HG03354 (cell line): Measurements from ENCODE around the gene FLYWCH1.
A peak's percentile ranks its signal among the peaks of the same experiment; 100 is the strongest.
"Not testable (repeated sequence)": the region's sequence is repeated elsewhere in the genome, so short reads cannot be mapped to it uniquely, and the experiment has no call there.

Experiments
- ATAC-seq: cut with Tn5 transposase; IDR thresholded peaks from one replicate; pipeline ENCODE4 v1.9.1; 2021; ENCODE audit warnings: mild to moderate bottlenecking; ENCODE audit not compliant: unreplicated experiment, poor library complexity, severe bottlenecking

Gene FLYWCH1

DNA sequence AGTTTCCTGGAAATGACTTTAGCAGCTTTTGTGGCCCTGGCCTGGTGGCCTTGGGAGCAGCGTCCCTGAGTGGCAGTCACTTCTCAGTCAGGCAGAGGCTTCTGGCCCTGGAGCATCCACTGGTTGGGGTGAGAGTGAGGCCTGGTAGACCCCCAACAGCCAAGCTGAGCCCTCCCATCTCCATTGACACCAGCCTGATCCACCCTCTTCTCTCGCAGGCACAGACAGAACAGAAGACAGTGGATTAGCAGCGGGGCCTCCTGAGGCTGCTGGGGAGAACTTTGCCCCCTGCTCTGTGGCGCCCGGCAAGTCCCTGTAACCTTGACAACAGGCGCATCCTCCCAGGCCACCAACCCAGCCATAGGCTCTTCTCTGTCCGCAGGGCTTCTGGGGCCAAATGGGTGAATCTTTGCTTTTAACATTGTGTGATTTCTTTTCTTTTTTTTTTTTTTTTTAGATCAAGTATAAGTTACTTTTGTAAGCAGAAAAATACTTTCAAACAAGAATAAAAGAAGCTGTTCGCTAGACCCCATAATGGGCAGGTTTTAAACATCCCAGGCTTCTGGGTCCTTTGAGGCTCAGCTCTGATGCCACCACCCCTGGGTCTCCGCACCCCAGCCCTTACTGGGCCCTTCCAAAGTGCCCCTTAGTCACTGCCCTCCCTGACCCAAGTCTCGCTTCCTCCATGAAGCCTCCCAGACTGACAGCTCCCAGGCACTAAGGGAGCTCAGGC, 12.7 kb upstream of the FLYWCH1 start:
- ATAC-seq = no peak

DNA sequence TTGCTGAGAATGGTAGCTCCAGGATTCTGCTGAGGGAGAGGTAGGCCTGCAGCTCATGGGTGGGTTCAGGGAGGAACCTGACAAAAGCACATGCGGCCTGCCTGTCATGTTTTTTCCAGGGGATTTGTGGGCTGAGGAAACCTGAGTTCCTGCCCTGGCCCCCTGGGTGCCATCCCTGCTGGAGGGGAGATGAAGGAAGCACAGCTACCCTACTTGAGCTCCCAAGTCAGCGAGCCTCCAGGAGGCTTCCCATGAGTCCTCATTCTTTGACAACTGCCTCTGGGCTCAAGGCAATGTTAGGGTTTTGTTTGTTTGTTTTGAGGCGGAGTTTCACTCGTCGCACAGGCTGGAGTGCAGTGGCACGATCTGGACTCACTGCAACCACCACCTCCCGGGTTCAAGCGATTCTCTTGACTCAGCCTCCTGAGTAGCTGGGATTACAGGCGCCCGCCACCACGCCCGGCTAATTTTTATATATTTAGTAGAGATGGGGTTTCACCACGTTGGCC, 12.1 kb upstream of the FLYWCH1 start:
- no peak for ATAC-seq

DNA sequence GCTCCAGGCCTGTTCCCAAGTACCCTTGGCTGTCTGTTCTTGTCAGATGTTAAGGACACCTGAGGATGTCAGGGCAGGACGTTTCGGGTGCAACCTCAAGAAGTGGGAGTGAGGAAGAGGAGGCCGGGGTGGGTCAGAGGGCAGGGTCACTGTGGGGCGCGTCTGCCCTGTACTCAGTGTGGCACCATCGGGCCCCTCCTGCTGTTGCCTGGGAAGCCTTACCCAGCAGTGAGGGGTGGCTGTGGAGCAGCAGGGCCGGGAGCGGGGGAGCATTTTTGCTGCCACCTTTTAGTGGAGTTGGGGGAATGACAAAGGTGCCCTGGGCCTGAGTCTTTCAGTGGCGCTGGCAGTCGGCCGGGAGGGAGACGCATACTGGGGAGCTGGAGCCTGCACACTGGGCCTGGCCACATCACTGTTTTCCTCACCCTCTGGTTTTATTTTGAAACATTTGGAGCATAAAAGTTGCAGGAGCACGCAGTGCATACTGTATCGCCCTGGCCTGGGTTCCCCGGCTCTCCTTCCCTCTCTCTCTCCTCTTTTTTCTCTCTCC, 11.1 kb upstream of the FLYWCH1 start:
- ATAC-seq = no peak

DNA sequence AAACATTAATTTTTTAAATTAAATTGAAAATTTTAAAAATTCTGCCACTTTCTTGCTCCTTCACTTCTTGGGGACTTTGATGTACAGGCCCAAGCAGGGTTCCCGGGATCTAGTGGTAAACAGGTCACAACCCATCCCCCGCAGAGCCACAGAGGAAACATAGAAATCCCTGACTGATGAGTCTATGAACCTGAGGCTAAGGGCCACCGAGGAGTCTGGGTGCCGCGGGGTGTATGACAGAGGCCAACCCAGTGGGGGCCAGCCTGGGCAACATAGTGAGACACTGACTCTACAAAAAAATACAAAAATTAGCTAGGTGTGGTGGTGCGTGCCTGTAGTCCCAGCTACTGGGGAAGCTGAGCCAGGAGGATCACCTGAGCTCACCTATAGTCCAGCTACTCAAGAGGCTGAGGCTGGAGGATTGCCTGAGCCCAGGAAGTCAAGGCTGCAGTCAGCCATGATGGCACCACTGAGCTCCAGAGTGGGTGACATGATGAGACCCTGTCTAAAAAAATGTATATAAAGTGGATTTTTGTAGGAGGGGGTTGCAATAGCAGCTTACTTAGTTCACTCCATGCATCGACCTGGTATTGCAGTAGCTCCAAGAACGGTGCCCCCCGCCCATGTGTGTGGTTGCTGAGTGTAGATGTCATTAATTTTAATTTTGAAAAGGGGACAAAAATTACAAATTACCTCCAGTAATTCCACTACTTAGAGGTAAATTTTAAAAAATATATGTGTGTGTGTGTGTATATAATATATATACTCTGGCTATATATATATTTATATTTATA, 9.2 kb upstream of the FLYWCH1 start:
- no peak for ATAC-seq

DNA sequence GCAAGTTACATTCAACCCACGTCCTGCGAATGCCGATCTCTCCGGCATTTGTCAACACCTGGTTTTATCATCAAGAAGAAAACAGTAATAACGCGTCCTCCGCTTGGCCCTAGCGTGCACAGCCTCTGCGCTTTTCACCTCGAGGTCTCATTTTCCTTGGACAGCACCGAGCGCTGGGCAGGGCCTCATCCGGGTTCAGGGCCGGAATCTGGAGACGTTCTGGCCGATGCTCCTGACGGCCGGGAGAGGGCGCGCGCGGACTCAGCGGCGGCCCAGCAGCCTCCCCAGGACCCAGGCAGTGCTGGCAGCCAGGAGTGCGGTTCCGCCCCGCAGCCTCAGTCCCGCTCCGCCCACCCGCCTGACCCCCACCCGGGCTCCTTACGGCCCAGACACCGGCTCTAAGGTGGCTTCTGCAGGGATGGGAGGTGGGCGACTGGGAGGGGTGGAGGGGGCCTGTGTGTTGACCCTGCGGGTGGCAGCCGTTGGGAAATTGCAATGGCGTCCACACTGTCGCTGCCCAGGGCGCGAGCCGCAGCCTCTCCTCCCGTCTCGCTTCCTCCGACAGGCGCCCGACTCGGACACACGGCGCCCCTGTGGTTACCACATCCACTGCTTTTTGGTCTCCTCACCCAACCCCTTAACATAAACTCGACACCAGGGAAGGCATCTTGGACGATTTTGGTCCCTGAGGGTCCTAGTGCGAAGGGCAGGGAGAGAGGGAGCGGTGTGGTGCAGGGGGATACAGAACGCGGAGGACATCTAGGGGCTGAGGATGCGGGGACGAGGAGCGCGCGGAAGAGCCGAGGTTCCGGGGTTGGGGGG, 7.4 kb upstream of the FLYWCH1 start:
- peak; percentile 60 for ATAC-seq

DNA sequence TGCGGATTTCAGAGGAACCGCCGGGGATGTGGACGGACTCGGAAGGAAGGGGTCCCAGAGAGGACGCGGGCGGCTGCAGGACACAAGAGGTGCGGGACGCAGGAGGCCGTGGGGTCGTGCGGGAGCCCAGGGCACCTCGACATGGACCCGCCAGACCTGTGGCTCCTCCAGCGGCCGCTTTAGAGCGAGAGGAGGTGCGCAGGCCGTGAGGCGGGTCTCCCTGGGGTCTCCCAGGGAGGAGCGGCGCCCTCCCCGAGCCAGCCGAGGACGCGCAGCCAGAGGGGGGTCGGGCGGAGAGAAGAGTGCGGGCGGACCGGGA, 6.8 kb upstream of the FLYWCH1 start:
- ATAC-seq = peak; percentile 17

DNA sequence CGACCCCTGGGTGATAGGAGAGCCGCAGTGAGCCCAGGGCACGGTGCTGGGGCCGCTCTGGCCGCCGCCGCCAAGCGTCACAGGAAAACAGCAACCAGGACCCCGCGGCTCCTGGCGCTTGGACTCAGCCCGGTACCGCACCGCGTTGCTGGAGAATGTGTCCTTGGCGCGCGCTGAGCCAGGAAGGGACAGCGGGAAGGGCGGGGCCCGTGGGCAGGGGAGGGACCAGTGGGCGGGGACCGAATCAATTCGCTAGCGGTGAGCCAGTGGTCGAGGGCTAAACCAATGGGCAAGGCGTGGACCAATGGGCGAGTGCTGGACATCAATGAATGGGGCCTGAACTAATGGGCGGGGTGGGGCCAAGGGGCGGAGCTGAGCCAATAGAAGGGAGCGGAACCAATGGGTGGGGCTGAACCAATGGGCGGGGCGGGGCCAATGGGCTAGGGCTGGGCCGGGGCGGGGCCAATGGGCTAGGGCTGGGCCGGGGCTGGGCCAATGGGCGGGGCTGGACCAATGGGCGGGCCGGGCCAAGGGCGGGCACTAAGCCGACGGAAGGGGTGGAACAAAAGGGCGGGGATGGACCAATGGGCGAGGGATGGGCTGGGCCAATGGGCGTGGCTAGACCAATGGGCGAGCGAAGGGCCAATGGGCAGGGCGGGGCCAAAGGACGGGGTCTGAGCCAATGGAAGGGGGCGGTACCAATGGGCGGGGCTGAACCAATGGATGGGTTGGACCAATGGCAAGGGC, 6.3 kb upstream of the FLYWCH1 start:
- ATAC-seq = peak; percentile 71

DNA sequence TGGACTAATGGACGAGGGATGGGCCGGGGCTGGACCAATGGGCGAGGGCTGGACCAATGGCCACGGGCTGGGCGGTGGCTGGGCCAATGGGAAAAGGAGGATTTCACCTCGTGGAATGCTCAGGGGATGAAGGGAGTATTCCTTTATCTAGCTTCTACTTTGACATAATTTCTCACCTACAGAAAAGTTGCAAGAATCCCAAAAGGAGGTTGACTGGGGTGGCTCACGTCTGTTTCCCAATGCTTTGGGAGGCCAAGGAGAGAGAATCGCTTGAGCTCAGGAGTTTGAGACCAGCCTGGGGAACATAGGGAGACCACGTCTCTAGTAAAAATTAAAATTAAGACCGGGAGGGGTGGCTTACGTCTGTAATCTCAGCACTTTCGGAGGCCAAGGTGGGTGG, 5.7 kb upstream of the FLYWCH1 start:
- ATAC-seq = no peak

DNA sequence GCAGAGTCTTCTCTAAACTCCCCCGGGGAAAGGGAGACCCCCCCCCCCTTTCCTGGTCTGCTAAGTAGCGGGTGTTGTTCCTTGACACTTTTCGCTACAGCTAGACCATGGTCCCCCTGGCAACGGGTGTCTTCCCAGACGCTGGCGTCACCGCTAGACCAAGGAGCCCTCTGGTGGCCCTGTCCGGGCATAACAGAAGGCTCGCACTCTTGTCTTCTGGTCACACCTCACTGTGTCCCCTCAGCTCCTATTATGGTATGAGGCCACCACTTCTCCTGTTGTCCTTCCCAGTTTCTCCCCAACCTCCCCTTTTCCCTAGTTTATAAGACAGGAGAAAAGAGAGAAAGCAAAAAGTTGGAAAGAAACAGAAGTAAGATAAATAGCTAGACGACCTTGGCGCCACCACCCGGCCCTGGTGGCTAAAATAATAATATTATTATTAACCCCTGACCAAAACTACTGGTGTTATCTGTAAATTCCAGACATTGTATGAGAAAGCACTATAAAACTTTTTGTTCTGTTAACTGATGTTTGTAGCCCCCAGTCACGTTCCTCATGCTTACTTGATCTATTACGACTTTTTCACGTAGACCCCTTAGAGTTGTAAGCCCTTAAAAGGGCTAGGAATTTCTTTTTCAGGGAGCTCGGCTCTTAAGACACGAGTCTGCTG, 4.5 kb upstream of the FLYWCH1 start:
- not testable (repeated sequence) for ATAC-seq

DNA sequence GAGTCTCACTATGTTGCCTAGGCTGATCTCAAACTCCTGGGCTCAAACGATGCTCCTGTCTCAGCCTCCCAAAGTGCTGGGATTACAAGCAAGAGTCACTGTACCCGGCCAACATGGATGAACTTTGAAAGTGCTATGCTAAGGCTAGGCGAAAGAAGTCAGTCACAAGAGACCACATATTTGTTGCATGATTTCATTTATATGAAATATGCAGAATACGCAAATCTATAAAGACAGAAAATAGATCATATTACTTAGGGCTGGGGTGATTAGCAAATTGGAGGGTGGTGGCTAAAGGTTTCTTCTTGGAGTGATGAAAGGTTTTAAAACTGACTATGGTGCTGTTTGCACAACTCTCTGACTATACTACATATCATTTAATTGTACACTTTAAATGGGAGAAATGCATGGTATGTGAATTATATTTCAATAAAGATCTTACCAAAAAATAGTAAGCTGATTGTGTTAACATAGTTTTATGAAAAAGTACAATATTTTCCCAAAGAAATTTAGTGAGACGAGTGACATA, 1.2 kb upstream of the FLYWCH1 start:
- ATAC-seq = no peak

DNA sequence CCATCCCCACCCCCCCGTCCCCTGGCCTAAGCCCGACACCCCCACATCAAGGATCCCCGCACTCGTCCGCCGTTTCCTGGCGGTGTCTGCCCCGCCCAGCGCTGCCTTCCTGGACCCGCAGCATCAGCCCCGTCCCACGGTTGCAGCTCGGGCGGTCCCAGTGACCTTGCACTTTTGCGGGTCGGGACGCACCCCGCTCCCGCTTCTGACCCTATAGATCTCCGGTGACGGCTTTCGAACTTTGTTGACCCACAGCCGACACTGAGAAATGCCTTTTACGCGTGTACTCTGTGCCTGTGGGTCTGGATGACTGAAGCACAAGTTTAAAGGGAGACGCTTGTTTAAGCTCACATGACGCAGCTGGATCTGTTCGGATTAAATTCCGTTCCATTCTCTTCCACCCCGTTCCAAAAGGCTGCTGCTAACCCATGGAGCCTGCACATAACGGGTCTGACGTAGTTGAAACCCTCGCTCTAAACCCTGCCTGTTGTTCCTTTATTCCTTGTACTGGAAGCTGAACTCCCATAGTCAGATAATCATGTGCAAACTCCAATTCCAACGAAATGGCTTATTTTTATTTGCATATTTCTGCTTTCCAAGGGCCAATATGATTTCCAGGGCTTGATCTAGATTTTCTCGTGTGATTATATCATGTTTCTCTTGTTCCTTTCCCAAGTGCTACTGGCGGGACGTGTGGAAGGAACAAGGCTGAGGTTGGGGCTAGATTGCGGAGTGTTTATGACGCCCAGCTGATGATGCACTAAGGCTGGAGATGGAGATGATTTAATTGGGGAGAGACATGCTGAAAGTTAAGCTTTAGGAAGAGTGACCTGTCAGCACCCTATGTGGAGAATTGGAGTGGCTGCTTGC, 834 bp downstream of the FLYWCH1 start:
- peak; percentile 27 for ATAC-seq

DNA sequence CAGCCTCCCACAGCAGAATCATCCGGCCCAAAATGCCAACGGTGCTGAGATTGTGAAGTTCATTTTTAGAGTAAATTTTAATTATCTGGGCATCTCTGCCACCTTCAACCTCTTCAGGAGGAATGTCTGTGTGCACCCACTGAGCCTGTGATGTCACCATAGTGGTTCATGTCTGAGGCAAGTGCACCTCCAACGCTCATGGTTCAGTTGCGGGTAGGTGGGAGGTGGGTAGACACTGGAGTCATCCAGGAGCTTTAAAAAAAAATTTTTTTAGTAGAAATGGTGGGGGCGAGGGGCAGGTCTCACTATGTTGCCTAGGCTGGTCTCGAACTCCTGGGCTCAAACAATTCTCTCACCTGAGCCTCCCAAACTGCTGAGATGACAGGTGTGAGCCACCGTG, 1.9 kb downstream of the FLYWCH1 start:
- ATAC-seq = no peak

DNA sequence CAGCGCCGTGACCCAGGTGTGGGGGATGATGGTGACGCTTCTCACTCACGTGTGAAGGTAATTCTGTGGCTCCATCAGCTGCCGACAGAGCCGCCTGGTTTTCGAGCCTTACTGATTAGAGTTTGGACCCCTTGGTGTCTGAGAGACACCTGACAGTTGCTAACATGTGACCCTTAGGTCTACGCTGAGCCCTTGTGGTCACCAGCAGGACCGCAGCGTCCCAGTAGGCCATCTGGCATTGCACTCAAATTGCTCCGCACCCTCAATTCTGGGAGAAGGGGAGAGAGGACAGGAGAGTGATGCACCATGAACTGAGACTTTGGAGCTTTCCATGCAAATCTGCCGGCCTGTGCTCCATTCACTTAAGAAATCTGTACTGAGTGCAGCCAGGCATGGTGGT, 2.5 kb downstream of the FLYWCH1 start:
- ATAC-seq = no peak

DNA sequence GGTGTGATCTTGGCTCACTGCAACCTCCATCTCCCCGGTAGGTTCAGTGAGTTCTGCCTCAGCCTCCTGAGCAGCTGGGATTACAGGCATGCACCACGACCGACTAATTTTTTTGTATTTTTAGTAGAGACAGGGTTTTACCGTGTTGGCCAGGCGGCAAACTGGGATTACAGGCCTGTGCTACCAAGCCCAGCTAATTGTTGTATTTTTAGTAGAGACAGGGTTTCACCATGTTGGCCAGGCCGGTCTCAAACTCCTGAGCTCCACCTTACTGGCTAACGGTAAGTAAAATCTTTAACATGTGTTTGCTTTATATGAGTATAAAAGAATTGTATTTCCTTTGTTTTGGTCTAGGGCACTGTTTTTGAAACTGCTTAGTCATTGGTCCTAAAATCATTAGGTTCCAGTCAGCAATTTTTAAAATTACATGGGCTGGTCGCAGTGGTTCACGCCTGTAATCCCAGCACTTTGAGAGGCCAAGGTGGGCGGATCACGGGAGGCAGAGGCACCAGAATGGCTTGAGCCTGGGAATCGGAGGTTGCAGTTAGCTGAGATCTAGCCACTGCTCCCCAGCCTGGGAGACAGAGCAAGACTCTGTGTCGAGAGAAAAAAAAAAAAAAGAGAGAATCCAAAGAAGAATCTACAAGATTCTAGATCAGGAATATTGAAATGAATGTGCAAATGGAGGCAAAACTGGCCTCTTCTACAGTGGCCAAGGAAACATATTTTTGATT, 3.6 kb downstream of the FLYWCH1 start:
- no peak for ATAC-seq

DNA sequence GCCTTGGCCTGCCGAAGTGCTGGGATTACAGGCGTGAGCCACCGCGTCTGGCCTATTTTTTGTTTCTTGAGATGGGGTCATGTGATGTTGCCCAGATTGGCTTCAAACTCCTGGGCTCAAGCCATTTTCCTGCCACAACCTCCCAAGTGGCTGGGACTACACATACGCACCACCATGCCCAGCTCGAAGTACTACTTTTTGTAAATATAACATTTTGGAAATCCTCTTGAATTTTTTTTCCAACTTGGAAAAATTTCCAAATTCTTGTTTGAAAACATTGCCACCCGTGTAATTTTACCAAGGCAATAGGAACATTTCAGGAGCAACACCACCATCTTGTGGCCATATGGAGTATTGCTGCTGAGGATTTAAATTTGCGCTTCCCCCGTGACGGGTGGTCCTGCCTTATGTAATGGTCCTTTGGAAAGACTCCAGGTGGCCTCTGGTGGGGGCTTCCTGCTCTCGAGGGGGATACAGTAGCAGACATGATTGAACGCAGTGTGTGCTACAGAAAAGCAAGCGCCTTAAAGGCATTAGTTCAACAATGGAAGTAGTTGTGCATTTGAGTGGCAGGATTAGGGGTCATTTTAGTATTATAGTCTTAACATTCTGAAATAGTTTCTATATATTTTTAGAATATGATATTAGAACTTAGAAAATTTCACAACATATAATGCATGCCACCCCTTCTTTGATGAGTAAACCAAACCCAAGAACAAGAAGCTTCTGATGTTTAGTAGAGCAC, 8.0 kb downstream of the FLYWCH1 start:
- ATAC-seq = no peak

DNA sequence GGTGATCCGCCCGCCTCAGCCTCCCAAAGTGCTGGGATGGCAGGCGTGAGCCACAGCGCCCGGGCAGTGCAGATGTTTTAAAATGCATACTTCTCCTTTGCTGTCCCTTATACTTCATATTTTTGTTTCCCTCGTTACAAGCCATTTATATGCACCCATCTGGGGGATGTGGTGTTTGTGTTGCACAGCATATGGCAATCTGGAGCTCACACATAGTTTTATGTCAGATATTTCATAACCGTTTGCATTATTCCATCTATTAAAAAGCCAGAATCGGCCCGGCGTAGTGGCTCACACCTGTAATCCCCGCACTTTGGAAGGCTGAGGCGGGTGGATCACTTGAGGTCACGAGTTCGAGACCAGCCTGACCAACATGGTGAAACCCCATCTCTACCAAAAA, 11.8 kb downstream of the FLYWCH1 start:
- no peak for ATAC-seq
